ENCODE results near the gene NTSR2.

NTSR2 gene

GRCh38 chr2:11669454-11670291 lies at the start of gene NTSR2:
Gene NTSR2, minus strand, starts transcription at chr2:11670195. Its CDS starts 66 bp downstream, at chr2:11670129.
- Histone ChIP-seq H3K36me3 (no peaks in the 10 kb centered on the region), H3K27me3 (ENCODE audit: insufficient read depth, low read depth, severe bottlenecking) (no peaks in the 10 kb centered on the region), H3K9me3 (ENCODE audit: severe bottlenecking) (no peaks in the 10 kb centered on the region), H3K27ac (no peak within 1 kb of the TSS), H3K4me3 (ENCODE audit: low read depth, low read length) (no peak within 1 kb of the TSS)
- DNase-seq: peak; percentile 5
- TF ChIP-seq CTCF (IDR thresholded peaks at IDR 0.05; ENCODE audit: low read depth, low read length): no peak

GRCh38 chr2:11719230-11719977 lies 49.4 kb upstream of the NTSR2 start:
- Histone ChIP-seq H3K4me3 (ENCODE audit: low read depth, low read length) (no peak overlapping the region), H3K9me3 (ENCODE audit: severe bottlenecking) (no peaks in the 10 kb centered on the region), H3K27ac (no peak overlapping the region), H3K36me3 (no peaks in the 10 kb centered on the region), H3K27me3 (ENCODE audit: insufficient read depth, low read depth, severe bottlenecking) (no peaks in the 10 kb centered on the region)
- DNase-seq: no peak
- no peak for TF ChIP-seq CTCF (IDR thresholded peaks at IDR 0.05; ENCODE audit: low read depth, low read length)

GRCh38 chr2:11718606-11719005 lies 48.6 kb upstream of the NTSR2 start:
- no peak for TF ChIP-seq CTCF (IDR thresholded peaks at IDR 0.05; ENCODE audit: low read depth, low read length)
- Histone ChIP-seq H3K27me3 (ENCODE audit: insufficient read depth, low read depth, severe bottlenecking) (no peaks in the 10 kb centered on the region), H3K27ac (no peak overlapping the region), H3K4me3 (ENCODE audit: low read depth, low read length) (no peak overlapping the region), H3K9me3 (ENCODE audit: severe bottlenecking) (no peaks in the 10 kb centered on the region), H3K36me3 (no peaks in the 10 kb centered on the region)
- no peak for DNase-seq

GRCh38 chr2:11717623-11718022 lies 47.6 kb upstream of the NTSR2 start:
- H3K36me3 ChIP-seq: no peaks in the 10 kb centered on the region
- no peak overlapping the region for H3K27ac ChIP-seq
- no peak overlapping the region for H3K4me3 ChIP-seq (ENCODE audit: low read depth, low read length)
- TF ChIP-seq CTCF (IDR thresholded peaks at IDR 0.05; ENCODE audit: low read depth, low read length): no peak
- no peaks in the 10 kb centered on the region for H3K9me3 ChIP-seq (ENCODE audit: severe bottlenecking)
- H3K27me3 ChIP-seq (ENCODE audit: insufficient read depth, low read depth, severe bottlenecking): no peaks in the 10 kb centered on the region
- no peak for DNase-seq

- no peak for DNase-seq
- no peaks in the 10 kb centered on the region for H3K27me3 ChIP-seq (ENCODE audit: insufficient read depth, low read depth, severe bottlenecking)
- no peak for TF ChIP-seq CTCF (IDR thresholded peaks at IDR 0.05; ENCODE audit: low read depth, low read length)
- H3K4me3 ChIP-seq (ENCODE audit: low read depth, low read length): no peak overlapping the region
- H3K27ac ChIP-seq: no peak overlapping the region
- no peaks in the 10 kb centered on the region for H3K36me3 ChIP-seq
- H3K9me3 ChIP-seq (ENCODE audit: severe bottlenecking): no peaks in the 10 kb centered on the region
These were observed 46.8 kb upstream of the NTSR2 start for GRCh38 chr2:11716689-11717321.
